Measurements from ENCODE around the gene KIF1C. TPM values are rescaled to one million over a fixed set of nuclear protein-coding genes. Genes with fewer than 3 reads are reported as not detected.
"Not testable (repeated sequence)": the region's sequence is repeated elsewhere in the genome, so short reads cannot be mapped to it uniquely, and the experiment has no call there.

KIF1C gene
- total RNA-seq, 1 experiment from 2014 or later: 95.9 TPM

DNA sequence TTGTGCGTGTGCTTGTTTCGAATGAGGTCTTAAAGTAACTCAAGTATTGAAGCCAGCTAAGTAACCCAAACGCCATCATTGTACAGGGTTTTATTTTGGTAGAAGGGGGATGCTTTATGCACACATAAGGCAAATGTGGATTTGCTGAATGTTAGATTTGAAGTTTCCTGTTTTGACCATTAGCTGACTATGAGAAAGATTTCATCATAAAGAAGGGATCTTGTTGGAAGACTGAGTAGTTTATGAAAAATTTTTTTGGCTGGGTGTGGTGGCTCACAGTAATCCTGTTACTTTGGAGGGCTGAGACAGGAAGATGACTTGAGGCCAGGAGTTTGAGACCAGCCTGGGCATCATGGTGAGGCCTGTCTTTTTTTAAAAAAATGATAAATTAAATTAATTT, 70.5 kb downstream of the KIF1C start:
- TF ChIP-seq, protein P1, sequence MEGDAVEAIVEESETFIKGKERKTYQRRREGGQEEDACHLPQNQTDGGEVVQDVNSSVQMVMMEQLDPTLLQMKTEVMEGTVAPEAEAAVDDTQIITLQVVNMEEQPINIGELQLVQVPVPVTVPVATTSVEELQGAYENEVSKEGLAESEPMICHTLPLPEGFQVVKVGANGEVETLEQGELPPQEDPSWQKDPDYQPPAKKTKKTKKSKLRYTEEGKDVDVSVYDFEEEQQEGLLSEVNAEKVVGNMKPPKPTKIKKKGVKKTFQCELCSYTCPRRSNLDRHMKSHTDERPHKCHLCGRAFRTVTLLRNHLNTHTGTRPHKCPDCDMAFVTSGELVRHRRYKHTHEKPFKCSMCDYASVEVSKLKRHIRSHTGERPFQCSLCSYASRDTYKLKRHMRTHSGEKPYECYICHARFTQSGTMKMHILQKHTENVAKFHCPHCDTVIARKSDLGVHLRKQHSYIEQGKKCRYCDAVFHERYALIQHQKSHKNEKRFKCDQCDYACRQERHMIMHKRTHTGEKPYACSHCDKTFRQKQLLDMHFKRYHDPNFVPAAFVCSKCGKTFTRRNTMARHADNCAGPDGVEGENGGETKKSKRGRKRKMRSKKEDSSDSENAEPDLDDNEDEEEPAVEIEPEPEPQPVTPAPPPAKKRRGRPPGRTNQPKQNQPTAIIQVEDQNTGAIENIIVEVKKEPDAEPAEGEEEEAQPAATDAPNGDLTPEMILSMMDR (conservative IDR thresholded peaks at IDR 0.05; ENCODE audit: low read depth, low read length): no peak
- no peak for TF ChIP-seq EZH2 (IDR thresholded peaks at IDR 0.05; ENCODE audit: borderline replicate concordance, low read depth, low read length, poor library complexity, severe bottlenecking)
- Histone ChIP-seq H3K9me3 (ENCODE audit: low read depth, low read length, poor library complexity, severe bottlenecking) (no peaks in the 10 kb centered on the region), H3K27ac (ENCODE audit: low read depth, low read length, poor library complexity, severe bottlenecking) (no peak overlapping the region), H3K4me1 (ENCODE audit: insufficient read depth, low read length, poor library complexity, severe bottlenecking) (no peaks in the 10 kb centered on the region), H3K4me3 (ENCODE audit: low read depth, low read length, poor library complexity, severe bottlenecking) (no peak overlapping the region), H3K36me3 (ENCODE audit: insufficient read depth, low read length, poor library complexity, severe bottlenecking) (no peaks in the 10 kb centered on the region), H3K27me3 (replicated peaks; ENCODE audit: insufficient read depth, low read depth, low read length, poor library complexity) (no peaks in the 10 kb centered on the region)
- DNase-seq (ENCODE audit: low spot score): no peak
- ChIA-PET CTCF (no interaction called here), POLR2A (ENCODE audit: low non-redundant PET) (no interaction called here)
- intact Hi-C loops (cut with micrococcal nuclease; ENCODE audit: unreplicated experiment): no loop called here
- BruUV-seq (replicated peaks): no TSS peak

DNA sequence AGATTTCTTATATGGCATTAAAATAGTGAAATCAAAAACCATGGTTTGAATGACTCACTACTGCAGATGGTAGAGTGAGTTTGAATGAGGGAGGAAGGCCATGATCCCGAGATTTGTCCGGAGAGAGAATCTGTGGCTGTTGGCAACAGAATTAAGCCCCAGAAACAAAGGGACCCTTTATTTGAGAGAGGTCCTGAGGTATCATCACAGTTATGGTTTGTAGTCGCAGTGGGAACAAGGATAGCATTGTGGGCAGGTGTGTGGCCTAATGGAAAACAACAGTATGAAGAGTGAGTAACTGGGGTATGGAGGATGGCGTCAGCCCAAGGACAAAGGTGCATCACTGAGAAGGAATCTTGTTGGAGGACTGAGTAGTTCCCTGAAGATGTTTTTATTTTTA, 72.0 kb downstream of the KIF1C start:
- DNase-seq (ENCODE audit: low spot score): no peak
- ChIA-PET CTCF (no interaction called here), POLR2A (ENCODE audit: low non-redundant PET) (no interaction called here)
- intact Hi-C loops (cut with micrococcal nuclease; ENCODE audit: unreplicated experiment): no loop called here
- TF ChIP-seq, protein P1 (conservative IDR thresholded peaks at IDR 0.05; ENCODE audit: low read depth, low read length): no peak
- no peak for TF ChIP-seq EZH2 (IDR thresholded peaks at IDR 0.05; ENCODE audit: borderline replicate concordance, low read depth, low read length, poor library complexity, severe bottlenecking)
- Histone ChIP-seq H3K36me3 (ENCODE audit: insufficient read depth, low read length, poor library complexity, severe bottlenecking) (no peaks in the 10 kb centered on the region), H3K9me3 (ENCODE audit: low read depth, low read length, poor library complexity, severe bottlenecking) (no peaks in the 10 kb centered on the region), H3K4me1 (ENCODE audit: insufficient read depth, low read length, poor library complexity, severe bottlenecking) (no peaks in the 10 kb centered on the region), H3K27me3 (replicated peaks; ENCODE audit: insufficient read depth, low read depth, low read length, poor library complexity) (no peaks in the 10 kb centered on the region), H3K4me3 (ENCODE audit: low read depth, low read length, poor library complexity, severe bottlenecking) (no peak overlapping the region), H3K27ac (ENCODE audit: low read depth, low read length, poor library complexity, severe bottlenecking) (no peak overlapping the region)
- BruUV-seq (replicated peaks): no TSS peak

DNA sequence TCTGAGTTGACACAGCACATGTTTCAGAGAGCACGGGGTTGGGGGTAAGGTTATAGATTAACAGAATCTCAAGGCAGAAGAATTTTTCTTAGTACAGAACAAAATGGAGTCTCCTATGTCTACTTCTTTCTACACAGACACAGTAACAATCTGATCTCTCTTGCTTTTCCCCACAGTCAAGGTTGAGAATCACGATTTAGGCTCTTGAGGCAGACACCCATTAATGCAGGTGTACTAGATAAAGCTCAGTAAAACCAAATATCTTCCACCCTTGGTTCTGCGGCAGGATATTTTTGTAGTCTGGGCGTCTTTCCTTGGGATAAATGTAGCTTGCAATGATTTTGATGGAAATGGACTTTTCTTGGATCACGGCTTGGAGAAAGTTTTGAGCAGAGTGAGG, 77.7 kb downstream of the KIF1C start:
- POLR2A ChIA-PET (ENCODE audit: low non-redundant PET); intact Hi-C loops (cut with micrococcal nuclease; ENCODE audit: unreplicated experiment); DNase-seq (ENCODE audit: low spot score); H3K9me3 ChIP-seq (ENCODE audit: low read depth, low read length, poor library complexity, severe bottlenecking); H3K36me3 ChIP-seq (ENCODE audit: insufficient read depth, low read length, poor library complexity, severe bottlenecking); H3K4me3 ChIP-seq (ENCODE audit: low read depth, low read length, poor library complexity, severe bottlenecking); H3K27ac ChIP-seq (ENCODE audit: low read depth, low read length, poor library complexity, severe bottlenecking); CTCF ChIA-PET; H3K27me3 ChIP-seq (replicated peaks; ENCODE audit: insufficient read depth, low read depth, low read length, poor library complexity); BruUV-seq (replicated peaks); H3K4me1 ChIP-seq (ENCODE audit: insufficient read depth, low read length, poor library complexity, severe bottlenecking): not testable (repeated sequence)

DNA sequence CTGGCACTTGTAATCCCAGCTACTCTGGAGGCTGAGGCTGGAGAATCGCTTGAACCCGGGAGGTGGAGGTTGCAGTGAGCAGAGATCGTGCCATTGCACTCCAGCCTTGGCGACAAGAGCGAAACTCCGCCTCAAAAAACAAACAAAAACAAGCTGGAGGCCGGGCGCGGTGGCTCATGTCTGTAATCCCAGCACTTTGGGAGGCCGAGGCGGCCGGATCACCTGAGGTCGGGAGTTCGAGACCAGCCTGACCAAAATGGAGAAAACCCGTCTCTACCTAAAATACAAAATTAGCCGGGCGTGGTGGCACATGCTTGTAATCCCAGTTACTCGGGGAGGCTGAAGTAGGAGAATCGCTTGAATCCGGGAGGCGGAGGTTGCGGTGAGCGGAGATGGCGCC, 79.5 kb downstream of the KIF1C start:
- CTCF ChIA-PET: not testable (repeated sequence)

More for the DNA sequence above, 79.5 kb downstream of the KIF1C start:
- DNase-seq (ENCODE audit: low spot score); BruUV-seq (replicated peaks); H3K36me3 ChIP-seq (ENCODE audit: insufficient read depth, low read length, poor library complexity, severe bottlenecking); H3K27ac ChIP-seq (ENCODE audit: low read depth, low read length, poor library complexity, severe bottlenecking); H3K4me1 ChIP-seq (ENCODE audit: insufficient read depth, low read length, poor library complexity, severe bottlenecking); H3K9me3 ChIP-seq (ENCODE audit: low read depth, low read length, poor library complexity, severe bottlenecking); intact Hi-C loops (cut with micrococcal nuclease; ENCODE audit: unreplicated experiment); H3K27me3 ChIP-seq (replicated peaks; ENCODE audit: insufficient read depth, low read depth, low read length, poor library complexity): not testable (repeated sequence)
- peak overlapping the region; percentile 70 for H3K4me3 ChIP-seq (ENCODE audit: low read depth, low read length, poor library complexity, severe bottlenecking)
- POLR2A ChIA-PET (ENCODE audit: low non-redundant PET): interaction anchor here (0.9 kb wide), 1 partner anchor 115 kb away, joined by 7 read pairs; no protein-coding TSS in a partner anchor
